COLO668 (cell line): ENCODE measurements around the gene PEX14.
"Not testable (repeated sequence)": the region's sequence is repeated elsewhere in the genome, so short reads cannot be mapped to it uniquely, and the experiment has no call there.

ENCODE experiments used
- DNase-seq: peaks from one replicate; lab custom pipeline; 2025; ENCODE audit not compliant: unreplicated experiment; lab: John Stamatoyannopoulos, UW

The PEX14 gene, protein sequence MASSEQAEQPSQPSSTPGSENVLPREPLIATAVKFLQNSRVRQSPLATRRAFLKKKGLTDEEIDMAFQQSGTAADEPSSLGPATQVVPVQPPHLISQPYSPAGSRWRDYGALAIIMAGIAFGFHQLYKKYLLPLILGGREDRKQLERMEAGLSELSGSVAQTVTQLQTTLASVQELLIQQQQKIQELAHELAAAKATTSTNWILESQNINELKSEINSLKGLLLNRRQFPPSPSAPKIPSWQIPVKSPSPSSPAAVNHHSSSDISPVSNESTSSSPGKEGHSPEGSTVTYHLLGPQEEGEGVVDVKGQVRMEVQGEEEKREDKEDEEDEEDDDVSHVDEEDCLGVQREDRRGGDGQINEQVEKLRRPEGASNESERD

DNA sequence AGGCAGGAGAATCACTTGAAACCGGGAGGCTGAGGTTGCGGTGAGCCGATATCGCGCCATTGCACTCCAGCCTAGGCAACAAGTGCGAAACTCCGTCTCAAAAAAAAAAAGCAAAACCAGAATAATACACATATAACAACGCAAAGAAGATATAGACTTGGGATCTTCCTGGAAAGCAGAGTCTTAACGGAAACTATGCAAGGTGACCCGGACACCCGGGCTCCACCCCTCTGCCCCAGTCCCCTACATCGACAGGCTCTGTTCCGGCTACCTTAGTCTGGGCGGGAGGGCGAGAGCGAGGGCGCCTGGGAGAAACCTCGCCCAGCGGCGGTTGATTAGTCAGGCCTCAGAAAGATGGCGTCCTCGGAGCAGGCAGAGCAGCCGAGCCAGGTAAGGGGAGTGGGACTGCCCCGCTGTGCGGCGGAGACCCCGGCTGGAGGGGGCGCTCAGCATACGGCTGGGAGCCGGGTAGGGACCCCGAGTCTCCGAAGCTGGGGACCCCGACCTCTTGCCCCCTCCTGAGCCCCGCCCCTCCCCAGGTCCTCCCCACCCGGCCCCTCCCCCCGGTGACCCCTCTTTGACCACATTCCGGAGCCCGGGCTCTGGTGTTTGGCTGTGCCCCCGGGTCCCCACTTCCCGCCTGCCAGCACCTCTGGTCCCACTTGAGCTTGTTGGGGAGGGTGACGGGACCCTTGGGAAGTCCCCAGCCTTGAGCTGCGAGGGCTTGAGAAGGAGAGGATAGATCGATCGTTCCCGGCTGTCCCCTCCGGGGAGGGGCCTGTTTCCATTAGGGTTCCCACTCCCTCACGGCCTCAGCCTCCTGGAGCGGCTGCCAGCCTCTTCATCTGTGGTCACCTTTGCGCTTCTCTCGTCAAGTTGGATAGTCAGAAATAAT lies at the start of gene PEX14:
PEX14 (plus strand) TSS at position 338 of the 895 bp plus-strand sequence; CDS start at position 355, 17 bp downstream.
- DNase-seq, result peak; percentile 97

DNA sequence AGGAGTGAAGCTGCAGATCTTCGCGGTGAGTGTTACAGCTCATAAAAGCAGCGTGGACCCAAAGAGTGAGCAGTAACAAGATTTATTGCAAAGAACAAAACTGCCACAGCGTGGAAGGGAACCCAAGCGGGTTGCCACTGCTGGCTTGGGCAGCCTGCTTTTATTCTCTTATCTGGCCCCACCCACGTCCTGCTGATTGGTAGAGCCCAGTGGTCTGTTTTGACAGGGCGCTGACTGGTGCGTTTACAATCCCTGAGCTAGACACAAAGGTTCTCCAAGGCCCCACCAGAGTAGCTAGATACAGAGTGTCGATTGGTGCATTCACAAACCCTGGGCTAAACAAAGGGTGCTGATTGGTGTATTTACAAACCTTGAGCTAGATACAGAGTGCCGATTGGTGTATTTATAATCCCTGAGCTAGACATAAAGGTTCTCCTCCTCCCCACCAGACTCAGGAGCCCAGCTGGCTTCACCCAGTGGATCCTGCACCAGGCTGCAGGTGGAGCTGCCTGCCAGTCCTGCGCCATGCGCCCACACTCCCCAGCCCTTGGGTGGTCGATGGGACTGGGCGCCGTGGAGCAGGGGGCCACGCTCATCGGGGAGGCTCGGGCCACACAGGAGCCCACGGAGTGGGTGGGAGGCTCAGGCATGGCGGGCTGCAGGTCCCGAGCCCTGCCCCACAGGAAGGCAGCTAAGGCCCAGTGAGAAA lies 48.8 kb upstream of the PEX14 start:
- DNase-seq, result not testable (repeated sequence)

DNA sequence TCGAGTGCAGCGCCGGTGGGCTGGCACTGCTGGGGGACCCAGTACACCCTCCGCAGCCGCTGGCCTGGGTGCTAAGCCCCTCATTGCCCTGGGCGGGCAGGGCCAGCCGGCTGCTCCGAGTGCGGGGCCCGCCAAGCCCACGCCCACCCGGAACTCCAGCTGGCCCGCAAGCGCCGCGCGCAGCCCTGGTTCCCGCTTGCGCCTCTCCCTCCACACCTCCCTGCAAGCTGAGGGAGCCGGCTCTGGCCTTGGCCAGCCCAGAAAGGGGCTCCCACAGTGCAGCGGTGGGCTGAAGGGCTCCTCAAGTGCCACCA lies 48.3 kb upstream of the PEX14 start:
- DNase-seq, result not testable (repeated sequence)

DNA sequence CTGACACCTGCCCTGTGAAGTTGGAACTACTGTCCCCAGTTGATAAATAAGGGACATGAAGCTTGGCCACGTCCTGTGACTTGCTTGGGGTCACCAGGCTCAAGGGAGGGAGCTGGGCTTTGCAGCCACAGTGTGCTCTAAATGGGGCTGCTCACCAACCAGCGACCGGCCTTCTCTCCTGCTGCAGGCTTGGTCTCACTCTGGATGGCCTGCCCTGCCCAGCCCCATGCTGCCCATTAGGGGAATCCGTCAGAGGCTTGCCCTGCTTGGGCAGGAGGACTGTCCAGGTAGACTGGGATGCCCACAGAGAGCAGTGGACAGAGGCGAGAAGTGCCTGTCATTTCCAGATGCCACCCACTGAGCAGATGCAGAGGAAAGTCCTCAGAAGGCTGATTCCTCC lies 45.8 kb upstream of the PEX14 start:
- DNase-seq, result no peak

DNA sequence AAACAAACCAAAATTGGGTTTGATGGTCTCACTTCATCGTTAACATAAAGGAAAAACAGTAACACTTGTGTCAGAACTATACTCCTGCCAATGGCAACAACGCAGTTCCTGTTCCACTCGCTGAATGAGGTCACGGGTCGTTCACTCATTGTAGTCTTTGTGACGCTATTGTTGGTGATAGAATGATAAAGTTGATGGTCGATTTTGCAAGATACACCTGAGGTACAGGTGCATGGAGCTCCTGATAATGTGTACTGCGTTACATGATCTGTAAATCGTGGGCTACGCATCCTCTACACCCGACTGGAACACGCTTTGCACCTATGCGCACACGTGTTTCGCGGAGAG lies 44.9 kb upstream of the PEX14 start:
- peak; percentile 57 for DNase-seq

DNA sequence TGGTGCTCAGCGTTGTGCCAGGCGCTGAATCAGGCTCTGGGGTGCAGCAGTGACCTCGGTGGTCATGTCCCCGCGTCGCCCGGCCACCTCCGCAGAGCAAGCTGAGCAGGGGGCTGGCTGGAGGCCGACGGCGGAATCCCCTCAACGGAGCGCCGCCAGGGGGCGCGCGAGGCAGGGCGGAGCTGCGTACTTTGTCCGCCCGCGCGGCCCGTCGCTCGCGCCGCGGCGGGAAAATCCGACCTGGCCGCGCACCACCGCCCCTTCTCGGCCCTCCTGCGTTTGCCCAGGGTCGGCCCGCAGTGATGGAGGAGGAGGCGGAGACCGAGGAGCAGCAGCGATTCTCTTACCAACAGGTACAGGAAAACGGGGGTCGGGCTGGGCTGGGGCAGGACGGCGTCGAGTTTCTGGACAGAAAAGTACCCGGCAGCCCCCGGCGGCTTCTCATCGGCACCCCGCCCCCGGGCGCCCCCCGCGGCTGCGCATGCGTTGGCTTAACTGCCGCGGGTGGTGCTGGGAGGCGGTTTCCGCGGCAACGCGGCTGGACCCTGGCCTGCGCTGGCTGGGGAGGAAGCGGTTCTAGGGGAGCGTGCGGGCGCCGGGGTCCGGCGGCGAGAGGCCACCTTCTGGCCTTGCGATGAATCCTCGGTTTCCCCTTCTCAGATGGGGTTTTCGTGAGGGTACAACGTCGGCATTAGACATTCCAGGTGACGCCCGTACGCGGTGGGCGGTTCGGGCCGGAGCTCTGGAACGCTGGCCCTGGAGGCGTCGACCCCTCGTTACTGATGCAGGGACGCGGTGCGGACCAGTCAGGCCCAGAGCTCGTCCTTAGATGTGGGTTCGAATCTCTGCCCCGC lies 44.3 kb upstream of the PEX14 start, which contains the start of gene CENPS:
CENPS (plus strand) TSS at position 218 of the 854 bp plus-strand sequence; CDS start at position 303, 85 bp downstream.
- DNase-seq, result peak; percentile 98

DNA sequence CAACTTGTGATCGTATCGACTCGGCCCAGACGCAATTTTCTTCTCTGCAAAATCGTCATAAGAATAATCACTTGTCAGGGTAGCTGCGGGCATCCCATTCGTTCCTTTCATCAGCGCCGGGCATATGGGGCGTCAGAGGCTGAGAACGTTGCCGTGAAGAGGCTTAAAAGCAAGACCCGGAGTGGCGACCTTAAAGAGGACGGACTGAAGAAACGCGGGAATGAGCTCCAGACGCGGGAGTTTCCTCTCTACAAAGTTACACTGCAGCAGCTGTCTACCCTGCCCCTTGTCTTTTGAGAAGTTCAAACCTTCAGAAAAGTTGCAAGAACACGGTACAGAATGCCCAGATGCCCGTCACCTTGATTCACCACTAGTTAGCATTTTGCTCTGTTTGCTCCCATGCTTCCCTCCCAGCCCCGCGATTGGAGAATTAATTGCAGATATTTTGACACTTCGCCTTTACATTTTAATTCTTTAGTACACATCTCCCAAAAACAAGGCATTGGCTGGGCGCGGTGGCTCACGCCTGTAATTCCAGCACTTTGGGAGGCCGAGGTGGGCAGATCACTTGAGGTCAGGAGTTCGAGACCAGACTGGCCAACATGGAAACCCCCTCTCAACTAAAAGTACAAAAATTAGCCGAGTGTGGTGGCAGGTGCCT lies 43.5 kb upstream of the PEX14 start:
- DNase-seq, result peak; percentile 65

DNA sequence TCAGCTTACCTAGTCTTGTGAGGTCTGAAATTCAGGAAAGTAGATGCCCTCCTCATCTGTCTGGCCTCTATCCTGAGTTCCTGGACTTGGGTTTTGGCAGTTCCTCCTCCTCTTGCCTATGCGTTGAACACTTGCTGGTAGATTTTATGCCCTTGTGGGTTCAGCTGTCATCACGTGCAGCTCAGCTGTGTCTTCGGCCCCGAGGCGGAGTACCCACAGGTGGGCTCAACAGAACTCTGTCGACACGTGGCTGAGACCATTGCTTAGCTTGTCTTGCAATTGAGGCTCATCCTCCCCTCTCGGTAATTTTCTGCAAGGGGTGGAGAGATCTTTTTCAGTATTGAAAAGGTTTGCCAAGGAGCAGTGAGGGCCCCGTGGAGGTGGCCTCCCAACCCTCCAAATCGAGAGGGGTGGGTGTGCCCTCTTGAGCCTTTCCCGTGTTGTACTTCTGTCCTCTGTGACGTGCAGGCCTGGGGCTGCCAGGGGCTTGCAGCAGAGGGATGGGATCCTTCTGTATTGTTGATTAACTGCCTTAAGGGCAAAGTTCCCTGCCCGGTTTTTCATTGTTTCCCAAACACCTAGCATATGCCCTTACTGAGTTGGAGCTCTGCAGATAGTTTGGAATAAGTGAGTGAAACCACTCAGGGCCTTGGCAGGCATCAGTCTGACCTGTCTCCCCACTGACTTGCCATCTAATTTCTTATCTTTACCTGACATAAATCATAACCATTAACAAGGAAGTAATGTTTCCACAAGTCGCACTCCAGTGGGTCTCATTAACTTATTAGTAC lies 41.6 kb upstream of the PEX14 start:
- no peak for DNase-seq

DNA sequence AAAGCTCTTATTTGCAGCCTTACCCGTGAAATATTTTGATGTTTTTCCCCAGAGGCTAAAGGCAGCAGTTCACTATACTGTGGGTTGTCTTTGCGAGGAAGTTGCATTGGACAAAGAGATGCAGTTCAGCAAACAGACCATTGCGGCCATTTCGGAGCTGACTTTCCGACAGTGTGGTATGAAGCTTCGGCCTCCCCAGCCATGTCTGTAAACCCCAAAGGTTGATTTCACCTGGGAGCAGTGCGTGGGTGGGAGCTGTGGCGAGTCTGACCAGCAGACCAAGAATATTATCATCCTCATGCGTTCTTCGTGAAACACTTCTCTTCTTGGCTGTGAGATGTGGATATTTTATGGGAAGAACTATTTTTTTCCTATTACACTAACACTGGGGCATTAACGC lies 41.0 kb upstream of the PEX14 start:
- DNase-seq, result no peak

DNA sequence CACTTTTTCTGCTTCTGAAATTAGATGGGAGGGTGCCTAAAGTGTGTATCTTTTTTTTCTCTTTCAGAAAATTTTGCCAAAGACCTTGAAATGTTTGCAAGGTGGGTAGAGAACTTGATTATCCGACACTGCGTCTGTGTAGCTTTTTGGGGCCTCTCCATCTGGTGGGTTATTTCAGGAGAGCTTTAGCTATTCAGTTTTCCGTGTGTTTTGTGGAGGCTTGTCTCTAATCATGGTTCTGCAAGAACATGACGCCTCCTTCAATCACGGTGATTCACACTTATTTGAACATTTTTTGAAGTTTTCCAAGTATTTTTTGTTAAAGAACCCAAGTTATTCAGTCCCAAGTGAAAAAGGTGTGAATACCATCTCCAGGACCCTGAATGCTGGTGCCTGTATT lies 40.2 kb upstream of the PEX14 start:
- DNase-seq, result no peak

DNA sequence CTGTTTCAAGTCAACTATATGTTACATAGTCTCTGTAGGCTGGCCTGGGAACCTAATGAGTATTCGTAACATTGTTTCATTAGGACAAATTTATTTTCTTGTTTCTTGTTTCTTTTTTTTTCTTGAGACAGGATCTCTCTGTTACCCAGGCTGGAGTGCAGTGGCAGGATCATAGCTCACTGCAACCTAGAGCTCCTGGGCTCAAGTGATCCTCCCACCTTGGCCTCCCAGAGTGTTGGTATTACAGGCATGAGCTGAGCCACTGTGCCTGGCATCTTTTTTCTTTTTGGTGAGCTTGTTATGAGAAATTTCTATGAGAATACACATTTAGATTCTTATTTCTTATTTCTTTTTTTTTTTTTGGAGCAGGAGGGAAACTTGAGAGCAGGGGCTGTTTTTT lies 37.7 kb upstream of the PEX14 start:
- DNase-seq, result no peak

DNA sequence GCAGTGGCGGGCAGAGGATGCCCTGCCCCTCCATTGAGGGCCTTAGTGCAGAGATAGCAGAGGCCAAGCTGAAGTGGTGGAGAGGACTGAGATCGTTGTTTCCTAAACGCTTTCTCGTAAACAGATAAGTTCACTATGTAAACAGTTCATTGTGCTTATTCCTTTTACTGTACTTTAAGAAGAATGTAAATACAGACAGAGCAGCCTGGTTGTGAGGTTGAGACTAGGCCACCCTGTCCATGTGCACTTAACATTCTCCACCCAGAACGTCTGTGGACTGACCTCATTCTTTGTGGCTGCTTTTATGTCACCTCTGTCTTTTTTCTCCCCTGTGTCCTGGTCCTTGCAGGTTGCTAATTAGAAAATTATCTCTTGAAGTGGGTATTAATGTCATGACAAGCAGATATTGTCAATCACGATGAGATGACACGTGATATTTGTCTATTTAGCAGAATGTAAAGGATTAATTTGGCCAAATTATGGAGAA lies 36.0 kb upstream of the PEX14 start:
- DNase-seq, result no peak

DNA sequence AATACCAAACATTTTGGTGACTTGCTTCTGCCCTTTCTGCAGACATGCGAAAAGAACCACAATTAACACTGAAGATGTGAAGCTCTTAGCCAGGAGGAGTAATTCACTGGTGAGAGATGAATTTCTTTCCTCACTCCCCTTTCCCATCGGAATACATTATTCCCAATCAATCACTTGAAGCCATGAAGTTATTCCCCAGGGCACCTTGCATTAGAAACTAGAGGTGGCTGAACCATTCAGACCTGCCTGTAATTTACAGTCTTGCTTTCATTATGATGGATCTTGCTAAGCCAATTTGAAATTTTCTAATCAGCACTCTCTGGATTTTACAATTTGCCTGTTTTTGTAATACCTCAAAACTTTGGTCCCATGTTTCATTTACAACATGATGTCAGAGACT lies 34.4 kb upstream of the PEX14 start:
- no peak for DNase-seq

DNA sequence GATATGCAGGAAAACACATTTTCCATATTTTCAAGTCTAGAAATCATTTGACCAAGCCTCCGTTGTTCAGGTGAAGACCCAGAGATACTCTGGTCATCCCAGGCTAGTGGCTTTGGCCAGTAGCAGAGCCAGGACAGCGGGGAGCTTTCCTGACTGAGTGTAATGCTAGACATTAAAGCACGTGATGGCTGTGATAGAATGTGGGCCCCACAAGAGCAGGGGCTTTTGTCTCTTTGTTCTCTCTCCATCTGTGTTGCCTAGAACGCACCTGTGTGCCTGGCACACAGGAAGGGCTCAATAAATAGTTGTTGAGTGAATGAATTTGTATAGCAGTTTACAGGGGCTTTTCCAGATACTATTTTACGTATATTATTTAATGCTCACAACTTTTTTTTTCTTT lies 34.0 kb upstream of the PEX14 start:
- no peak for DNase-seq

DNA sequence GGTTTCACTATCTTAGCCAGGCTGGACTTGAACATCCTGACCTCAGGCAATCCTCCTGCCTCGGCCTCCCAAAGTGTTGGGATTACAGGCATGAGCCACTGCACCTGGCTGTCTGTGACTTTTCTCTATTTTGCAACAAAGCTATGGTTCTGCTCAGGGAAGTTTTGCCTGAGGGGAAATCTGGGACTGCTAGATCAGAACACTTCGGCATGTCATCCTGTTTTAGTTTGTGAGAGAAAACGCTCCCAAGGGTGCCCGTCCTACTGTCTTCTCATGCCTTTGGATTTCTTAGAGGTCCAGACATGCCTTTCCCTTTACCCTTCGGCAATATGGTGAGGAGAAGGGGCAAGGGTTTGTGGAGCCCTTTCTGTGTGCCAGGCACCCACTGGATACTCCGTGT lies 30.5 kb upstream of the PEX14 start:
- no peak for DNase-seq

DNA sequence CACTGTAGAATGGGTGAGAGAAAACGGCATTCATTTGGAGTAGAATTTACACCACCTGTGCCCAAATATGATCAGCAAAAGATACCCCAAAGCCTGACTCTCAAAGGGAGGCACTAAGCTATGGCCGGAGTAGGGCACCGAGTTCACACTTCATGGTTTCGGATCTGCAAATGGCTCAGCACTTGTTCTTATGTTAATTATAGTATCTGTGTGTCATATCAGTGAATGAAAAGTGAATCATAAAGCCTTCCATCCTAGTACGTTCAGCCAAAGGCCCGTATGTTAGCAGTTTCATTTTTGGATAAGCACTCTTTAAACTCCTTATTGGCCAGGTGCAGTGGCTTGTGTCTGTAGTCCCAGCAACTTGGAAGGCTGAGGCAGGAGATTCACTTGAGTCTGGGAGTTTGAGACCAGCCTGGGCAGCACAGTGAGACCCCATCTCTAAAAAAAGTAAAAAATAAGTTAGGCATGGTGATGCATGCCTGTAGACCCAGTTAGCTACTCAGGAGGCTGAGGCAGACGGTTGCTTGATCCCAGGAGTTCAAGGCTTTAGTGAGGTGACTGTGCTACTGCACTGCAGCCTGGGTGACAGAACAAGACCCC lies 29.9 kb upstream of the PEX14 start:
- DNase-seq, result no peak

DNA sequence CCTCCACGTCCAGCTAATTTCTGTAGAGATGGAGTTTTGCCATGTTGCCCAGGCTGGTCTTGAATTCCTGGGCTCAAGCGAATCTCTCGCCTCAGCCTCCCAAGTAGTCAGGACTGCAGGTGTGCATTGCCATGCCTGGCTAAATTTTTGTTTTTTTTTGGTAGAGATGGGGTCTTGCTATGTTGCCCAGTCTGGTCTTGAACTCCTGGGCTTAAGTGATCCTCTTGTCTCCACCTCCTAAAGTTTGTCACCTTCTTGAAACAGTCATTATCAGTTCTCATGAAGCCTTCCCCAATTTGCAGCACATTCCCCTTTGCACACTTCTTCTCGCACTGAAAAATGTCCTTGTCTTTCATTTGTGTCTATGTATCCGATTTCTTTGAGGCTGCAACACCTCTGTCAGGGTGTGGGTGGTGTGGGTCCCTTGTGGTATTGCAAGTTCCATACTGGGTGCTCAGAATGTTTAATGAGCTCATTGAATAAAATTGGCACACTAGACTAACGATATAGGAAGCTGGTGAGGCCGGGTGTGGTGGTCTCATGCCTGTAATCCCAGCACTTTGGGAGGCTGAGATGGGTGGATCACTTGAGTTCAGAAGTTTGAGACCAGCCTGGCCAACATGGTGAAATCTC lies 27.8 kb upstream of the PEX14 start:
- DNase-seq, result no peak

DNA sequence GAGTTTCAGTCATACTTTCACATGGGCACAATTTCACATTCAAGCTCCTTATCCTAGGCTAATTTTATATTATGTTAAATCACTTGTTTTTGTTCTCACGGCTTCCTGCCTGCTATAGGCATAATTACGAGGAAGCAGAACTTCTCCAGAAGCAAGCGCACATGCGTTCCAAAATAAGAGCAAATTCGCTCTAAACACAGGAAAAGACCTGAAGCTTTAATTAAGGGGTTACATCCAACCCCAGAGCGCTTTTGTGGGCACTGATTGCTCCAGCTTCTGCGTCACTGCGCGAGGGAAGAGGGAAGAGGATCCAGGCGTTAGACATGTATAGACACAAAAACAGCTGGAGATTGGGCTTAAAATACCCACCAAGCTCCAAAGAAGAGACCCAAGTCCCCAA lies 25.0 kb upstream of the PEX14 start, which contains the start of gene CORT:
CORT (plus strand) TSS at position 281 of the 400 bp plus-strand sequence. CDS start 193 bp downstream, outside the sequence.
- no peak for DNase-seq
